ENCODE measurements around the gene PSKH1.

PSKH1 gene

DNA sequence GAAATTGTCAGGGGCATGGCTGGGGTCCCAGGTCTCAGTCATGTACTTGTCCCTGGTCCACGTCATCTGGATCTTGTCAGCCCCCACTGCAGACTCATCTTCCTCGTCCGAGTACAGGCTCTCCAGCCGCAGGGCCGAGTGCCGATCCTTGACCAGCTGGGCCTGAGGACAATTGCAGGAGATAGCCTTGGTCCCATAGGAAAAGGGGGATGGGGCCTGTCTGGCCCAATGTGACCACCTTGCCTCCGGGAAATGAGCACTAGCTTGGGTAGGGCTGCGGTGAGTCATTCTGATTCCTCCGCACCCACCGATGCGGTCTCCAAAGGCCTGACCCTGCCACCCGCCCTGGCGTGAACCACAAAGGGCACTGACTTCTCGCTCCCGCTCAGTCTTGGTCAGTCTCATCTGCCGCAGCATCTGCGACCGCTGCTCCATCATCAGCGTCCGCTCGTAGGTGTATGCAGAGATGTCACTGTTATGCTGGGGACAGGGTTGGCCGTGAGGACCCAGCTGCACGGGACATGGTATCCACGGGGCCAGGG, 52.4 kb downstream of the PSKH1 start:
- Histone ChIP-seq H3K9me3 (ENCODE audit: low read depth, low read length) (no peaks in the 10 kb centered on the region), H3K36me3 (ENCODE audit: insufficient read depth, low read length) (no peaks in the 10 kb centered on the region), H3K4me3 (no peak overlapping the region), H3K9ac (ENCODE audit: insufficient read length) (no peak overlapping the region), H3K27ac (no peak overlapping the region)
- TF ChIP-seq EZH2 (IDR thresholded peaks at IDR 0.05) (no peak), POLR2AphosphoS5 (IDR thresholded peaks at IDR 0.05; ENCODE audit: borderline replicate concordance, low read depth, low read length) (no peak), FOXP2 (optimal IDR thresholded peaks at IDR 0.05; ENCODE audit: control extremely low read depth, extremely low read length, insufficient read depth) (no peak)
- no peak for DNase-seq (ENCODE audit: low read depth, low spot score)

DNA sequence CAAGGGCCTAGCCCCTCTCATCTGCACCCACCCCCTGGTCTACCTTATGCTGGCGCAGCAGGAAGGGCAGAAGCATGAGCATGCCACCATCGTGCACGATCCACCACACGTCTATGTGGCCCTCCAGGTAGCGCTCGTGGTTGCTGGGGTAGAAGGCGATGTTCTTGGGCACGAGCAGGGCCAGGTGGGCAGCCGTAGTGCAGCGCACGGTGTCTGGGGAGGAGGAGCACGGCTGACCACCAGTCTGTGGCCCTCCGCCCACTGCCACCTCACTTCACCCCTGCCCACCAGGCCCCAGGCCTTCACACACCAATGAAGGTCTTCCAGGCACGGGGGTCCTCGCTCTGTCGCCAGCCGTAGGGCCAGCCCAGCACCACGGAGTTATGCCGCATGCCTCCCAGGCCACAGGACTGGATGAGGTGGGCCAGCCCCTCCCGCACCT, 53.1 kb downstream of the PSKH1 start:
- Histone ChIP-seq H3K9me3 (ENCODE audit: low read depth, low read length) (no peaks in the 10 kb centered on the region), H3K9ac (ENCODE audit: insufficient read length) (no peak overlapping the region), H3K4me3 (no peak overlapping the region), H3K27ac (no peak overlapping the region), H3K36me3 (ENCODE audit: insufficient read depth, low read length) (no peaks in the 10 kb centered on the region)
- no peak for DNase-seq (ENCODE audit: low read depth, low spot score)
- TF ChIP-seq FOXP2 (optimal IDR thresholded peaks at IDR 0.05; ENCODE audit: control extremely low read depth, extremely low read length, insufficient read depth) (no peak), POLR2AphosphoS5 (IDR thresholded peaks at IDR 0.05; ENCODE audit: borderline replicate concordance, low read depth, low read length) (no peak), EZH2 (IDR thresholded peaks at IDR 0.05) (no peak)

DNA sequence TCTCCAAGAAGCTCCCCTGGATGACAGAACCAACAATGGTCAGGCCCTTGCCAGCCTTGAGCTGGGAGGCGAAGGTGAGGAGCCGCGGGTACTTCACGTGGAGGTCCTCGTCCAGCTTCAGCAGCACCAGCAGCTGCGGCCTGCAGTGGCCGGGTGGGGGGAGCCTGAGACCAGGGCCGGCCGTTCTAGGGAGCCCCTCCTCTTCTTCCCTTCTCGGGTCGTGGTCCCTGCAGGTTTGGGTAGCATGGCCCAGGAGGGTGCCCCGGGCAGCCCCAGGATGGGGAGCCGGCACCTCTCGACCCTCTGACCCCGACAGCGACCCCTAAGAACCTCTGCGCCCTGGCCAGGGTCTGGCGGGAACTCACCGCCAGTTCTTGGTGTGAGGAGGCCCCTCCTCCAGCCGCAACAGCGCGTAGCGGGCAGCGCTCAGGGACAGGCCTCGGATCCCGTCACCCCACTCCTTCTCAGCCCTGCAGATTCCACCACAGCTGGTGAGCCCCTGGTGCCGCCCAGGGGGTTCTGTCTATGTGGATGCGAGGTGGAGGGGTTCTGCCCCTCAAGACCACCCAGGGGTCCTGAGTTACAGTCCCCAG, 54.0 kb downstream of the PSKH1 start:
- no peaks in the 10 kb centered on the region for H3K36me3 ChIP-seq (ENCODE audit: insufficient read depth, low read length)
- no peak overlapping the region for H3K27ac ChIP-seq
- H3K9ac ChIP-seq (ENCODE audit: insufficient read length) = no peak overlapping the region
- H3K4me3 ChIP-seq = no peak overlapping the region
- H3K9me3 ChIP-seq (ENCODE audit: low read depth, low read length) = no peaks in the 10 kb centered on the region
- TF ChIP-seq FOXP2 (optimal IDR thresholded peaks at IDR 0.05; ENCODE audit: control extremely low read depth, extremely low read length, insufficient read depth) (no peak), EZH2 (IDR thresholded peaks at IDR 0.05) (no peak), POLR2AphosphoS5 (IDR thresholded peaks at IDR 0.05; ENCODE audit: borderline replicate concordance, low read depth, low read length) (no peak)
- no peak for DNase-seq (ENCODE audit: low read depth, low spot score)

DNA sequence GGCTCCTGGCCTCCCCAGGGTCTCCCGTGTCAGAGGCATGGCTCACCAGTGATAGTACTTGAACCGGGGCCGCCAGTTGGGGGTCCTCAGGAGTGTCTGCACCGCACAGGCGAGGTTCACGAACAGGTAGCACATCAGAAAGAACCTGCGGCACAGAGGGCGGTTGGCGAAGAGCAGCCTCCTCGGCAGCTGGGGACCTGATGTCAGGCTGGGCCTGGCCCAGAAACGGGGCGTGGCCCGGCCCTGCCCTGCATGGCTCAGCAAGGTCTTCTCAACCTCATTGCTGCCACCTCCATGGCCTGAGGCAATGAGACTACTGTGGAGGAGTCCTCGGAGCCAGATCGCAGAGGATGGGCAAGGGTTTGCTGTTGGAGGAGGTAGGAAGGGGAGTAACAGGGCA, 55.0 kb downstream of the PSKH1 start:
- no peak for DNase-seq (ENCODE audit: low read depth, low spot score)
- Histone ChIP-seq H3K36me3 (ENCODE audit: insufficient read depth, low read length) (no peaks in the 10 kb centered on the region), H3K4me3 (no peak overlapping the region), H3K9me3 (ENCODE audit: low read depth, low read length) (no peaks in the 10 kb centered on the region), H3K27ac (no peak overlapping the region), H3K9ac (ENCODE audit: insufficient read length) (no peak overlapping the region)
- no peak for TF ChIP-seq EZH2 (IDR thresholded peaks at IDR 0.05)
- TF ChIP-seq FOXP2 (optimal IDR thresholded peaks at IDR 0.05; ENCODE audit: control extremely low read depth, extremely low read length, insufficient read depth) = no peak

DNA sequence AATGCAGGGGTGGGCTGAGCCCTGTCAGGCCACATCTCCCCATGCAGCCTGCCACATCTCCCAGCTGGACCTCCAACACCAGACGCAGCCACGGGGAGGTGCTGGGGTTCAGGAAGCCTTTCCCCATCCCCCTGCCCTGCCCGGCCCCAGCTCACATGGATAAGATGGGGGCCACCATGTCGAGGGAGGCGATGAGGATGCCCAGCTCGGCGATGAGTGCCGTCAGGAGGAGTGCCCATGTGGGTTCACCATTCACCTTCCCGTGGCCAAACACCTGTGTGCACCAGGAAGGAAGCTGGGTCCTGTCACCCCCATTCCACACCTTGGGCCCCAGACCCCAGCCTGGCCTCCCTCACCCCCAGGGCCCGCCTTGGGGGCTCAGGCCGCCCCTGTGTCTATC, 56.6 kb downstream of the PSKH1 start:
- Histone ChIP-seq H3K27ac (no peak overlapping the region), H3K4me3 (no peak overlapping the region), H3K36me3 (ENCODE audit: insufficient read depth, low read length) (no peaks in the 10 kb centered on the region), H3K9ac (ENCODE audit: insufficient read length) (no peak overlapping the region), H3K9me3 (ENCODE audit: low read depth, low read length) (no peaks in the 10 kb centered on the region)
- no peak for TF ChIP-seq FOXP2 (optimal IDR thresholded peaks at IDR 0.05; ENCODE audit: control extremely low read depth, extremely low read length, insufficient read depth)
- TF ChIP-seq POLR2AphosphoS5 (IDR thresholded peaks at IDR 0.05; ENCODE audit: borderline replicate concordance, low read depth, low read length) = no peak
- TF ChIP-seq EZH2 (IDR thresholded peaks at IDR 0.05) = no peak
- no peak for DNase-seq (ENCODE audit: low read depth, low spot score)

DNA sequence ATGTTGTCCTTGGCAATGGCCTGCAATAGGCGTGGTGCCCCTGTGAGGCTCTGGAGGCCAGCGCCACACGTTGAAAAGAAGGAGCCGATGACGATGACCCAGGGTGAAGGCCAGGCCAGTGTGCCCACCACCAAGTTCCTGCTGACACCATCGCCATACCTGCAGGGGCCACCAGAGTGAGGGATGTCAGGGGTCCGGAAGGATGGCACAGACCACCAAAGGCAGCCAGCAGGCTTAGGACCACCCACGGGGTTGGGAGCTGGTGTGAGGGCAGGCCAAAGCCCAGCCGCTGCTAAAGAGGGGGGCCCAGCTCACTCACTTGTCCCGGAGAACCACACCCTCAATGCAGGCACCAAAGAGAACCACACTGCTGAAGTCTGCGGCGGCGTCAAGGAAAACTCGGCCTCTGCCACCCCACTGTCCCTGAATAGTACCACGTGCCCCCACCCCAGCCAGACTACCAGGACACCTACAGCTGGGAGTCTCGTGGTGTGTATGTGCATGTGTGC, 57.3 kb downstream of the PSKH1 start:
- TF ChIP-seq POLR2AphosphoS5 (IDR thresholded peaks at IDR 0.05; ENCODE audit: borderline replicate concordance, low read depth, low read length) (no peak), EZH2 (IDR thresholded peaks at IDR 0.05) (no peak), FOXP2 (optimal IDR thresholded peaks at IDR 0.05; ENCODE audit: control extremely low read depth, extremely low read length, insufficient read depth) (no peak)
- DNase-seq (ENCODE audit: low read depth, low spot score) = no peak
- Histone ChIP-seq H3K9ac (ENCODE audit: insufficient read length) (no peak overlapping the region), H3K36me3 (ENCODE audit: insufficient read depth, low read length) (no peaks in the 10 kb centered on the region), H3K27ac (no peak overlapping the region), H3K4me3 (no peak overlapping the region), H3K9me3 (ENCODE audit: low read depth, low read length) (no peaks in the 10 kb centered on the region)

DNA sequence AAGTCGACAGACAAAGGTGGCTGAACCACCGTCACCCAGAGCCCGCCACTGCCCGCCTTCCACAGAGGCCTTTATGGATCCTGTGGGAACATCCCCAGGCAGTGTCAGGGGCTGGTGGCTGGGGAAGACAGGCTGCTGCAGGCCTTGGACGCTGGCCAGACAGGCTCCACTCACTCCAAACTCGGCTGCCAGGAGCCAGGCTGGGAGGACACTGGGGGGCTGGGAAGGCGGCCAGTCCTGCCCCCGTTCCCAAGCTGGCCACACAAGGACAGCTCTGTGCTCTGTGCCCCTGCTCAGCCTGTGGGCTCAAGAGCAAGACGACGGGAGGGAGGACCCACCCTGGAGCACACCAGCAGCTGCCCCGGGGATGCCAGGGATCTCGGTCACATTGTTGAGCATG, 58.4 kb downstream of the PSKH1 start:
- H3K36me3 ChIP-seq (ENCODE audit: insufficient read depth, low read length) = no peaks in the 10 kb centered on the region
- no peak overlapping the region for H3K27ac ChIP-seq
- no peak for TF ChIP-seq EZH2 (IDR thresholded peaks at IDR 0.05)
- no peak for TF ChIP-seq FOXP2 (optimal IDR thresholded peaks at IDR 0.05; ENCODE audit: control extremely low read depth, extremely low read length, insufficient read depth)
- no peak for TF ChIP-seq POLR2AphosphoS5 (IDR thresholded peaks at IDR 0.05; ENCODE audit: borderline replicate concordance, low read depth, low read length)
- H3K9me3 ChIP-seq (ENCODE audit: low read depth, low read length) = no peaks in the 10 kb centered on the region
- H3K9ac ChIP-seq (ENCODE audit: insufficient read length) = no peak overlapping the region
- no peak for DNase-seq (ENCODE audit: low read depth, low spot score)
- no peak overlapping the region for H3K4me3 ChIP-seq

DNA sequence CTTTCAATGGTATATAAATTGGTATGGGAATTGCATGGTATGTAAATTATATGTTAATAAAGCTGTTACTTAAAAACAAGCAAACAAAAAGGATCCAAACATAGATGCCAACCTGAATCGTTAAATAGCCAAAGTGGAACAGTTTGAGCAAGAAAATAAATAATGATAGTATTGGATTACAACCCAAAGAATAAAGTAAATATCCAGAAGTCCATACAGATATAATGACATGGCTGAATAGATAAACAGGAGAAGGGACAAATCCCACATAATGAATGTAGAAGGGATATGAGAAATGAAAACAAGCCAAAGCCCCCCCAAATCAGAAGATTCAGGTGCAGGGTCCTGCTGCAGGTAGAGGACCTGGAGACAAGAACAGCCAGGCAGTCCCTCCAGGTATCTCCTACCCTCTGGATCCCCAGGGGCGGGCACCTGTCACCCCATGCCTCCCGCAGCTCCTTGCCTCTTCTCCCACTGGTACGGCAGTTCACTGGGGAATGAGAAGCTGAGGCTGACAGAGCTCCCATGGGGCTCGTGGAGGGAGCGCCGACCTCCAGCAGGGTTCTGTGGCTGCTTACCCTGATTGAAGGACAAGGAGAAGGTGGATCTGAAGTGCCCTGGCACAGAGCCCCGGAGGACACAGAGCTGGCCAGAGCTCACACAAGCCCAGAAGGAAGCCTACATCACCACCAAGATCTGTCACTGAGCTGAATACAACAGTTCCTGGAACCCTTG, 60.8 kb downstream of the PSKH1 start:
- Histone ChIP-seq H3K4me3 (no peak overlapping the region), H3K27ac (no peak overlapping the region), H3K36me3 (ENCODE audit: insufficient read depth, low read length) (no peaks in the 10 kb centered on the region), H3K9me3 (ENCODE audit: low read depth, low read length) (no peaks in the 10 kb centered on the region), H3K9ac (ENCODE audit: insufficient read length) (no peak overlapping the region)
- DNase-seq (ENCODE audit: low read depth, low spot score) = no peak
- TF ChIP-seq FOXP2 (optimal IDR thresholded peaks at IDR 0.05; ENCODE audit: control extremely low read depth, extremely low read length, insufficient read depth) (no peak), POLR2AphosphoS5 (IDR thresholded peaks at IDR 0.05; ENCODE audit: borderline replicate concordance, low read depth, low read length) (no peak), EZH2 (IDR thresholded peaks at IDR 0.05) (no peak)
